Measurements from ENCODE around the gene PDCD2L. TPM values are rescaled to one million over a fixed set of nuclear protein-coding genes. Genes with fewer than 3 reads are reported as not detected.

PDCD2L gene
- polyA plus RNA-seq, 1 donor (not counting 4 experiments of a cell fraction or from before 2014, with no cell fraction given): 23.8 TPM

GRCh38 chr19:34382471-34382870 is 21.7 kb upstream of the PDCD2L start:
- no peaks in the 10 kb centered on the region for H3K9me3 ChIP-seq (ENCODE audit: control insufficient read depth, low read depth, low read length)
- peaks cover 67 to 81% of the 10 kb centered on the region in 2 experiments for H3K36me3 ChIP-seq (ENCODE audit: control insufficient read depth in 2 of 2, extremely low read depth in 1 of 2, insufficient read depth in 2 of 2, low read length in 2 of 2)

GRCh38 chr19:34383599-34383998 is 20.6 kb upstream of the PDCD2L start:
- H3K79me2 ChIP-seq (ENCODE audit: control insufficient read depth, insufficient read depth, low read length): no peaks in the 10 kb centered on the region
- H3K9me1 ChIP-seq (ENCODE audit: control insufficient read depth, extremely low read depth, insufficient read depth, low read length): no peaks in the 10 kb centered on the region
- H3K4me2 ChIP-seq (ENCODE audit: control insufficient read depth, extremely low read depth, insufficient read depth, low read depth, low read length): no peak overlapping the region
- no peaks in the 10 kb centered on the region for H3K27me3 ChIP-seq (ENCODE audit: control insufficient read depth, extremely low read depth, insufficient read depth, low read length)
- H2AFZ ChIP-seq (ENCODE audit: control insufficient read depth, low read length): no peak overlapping the region
- H3K9me3 ChIP-seq (ENCODE audit: control insufficient read depth, low read depth, low read length): no peaks in the 10 kb centered on the region
- H3K4me3 ChIP-seq (ENCODE audit: control insufficient read depth in 2 of 3, extremely low read depth in 1 of 3, insufficient read depth in 2 of 3, low read depth in 1 of 3, low read length in 3 of 3): no peak overlapping the region
- DNase-seq (ENCODE audit: low read depth, low spot score) (no peak), FAIRE-seq (no peak)
- H3K9ac ChIP-seq (ENCODE audit: control insufficient read depth, extremely low read depth, insufficient read depth, low read length): no peak overlapping the region
- no peak for TF ChIP-seq CTCF (optimal IDR thresholded peaks at IDR 0.05 in 1 of 3, IDR thresholded peaks at IDR 0.05 in 1 of 3, conservative IDR thresholded peaks at IDR 0.05 in 1 of 3; ENCODE audit: extremely low read depth in 1 of 3, insufficient read depth in 2 of 3, low read length in 3 of 3)
- no peak for TF ChIP-seq EZH2 (IDR thresholded peaks at IDR 0.05; ENCODE audit: low read length)
- no peaks in the 10 kb centered on the region for H3K4me1 ChIP-seq (ENCODE audit: control insufficient read depth, extremely low read depth, insufficient read depth, low read length)
- H3K27ac ChIP-seq (ENCODE audit: control insufficient read depth, insufficient read depth, low read length): no peak overlapping the region
- H3K36me3 ChIP-seq (ENCODE audit: control insufficient read depth in 2 of 2, extremely low read depth in 1 of 2, insufficient read depth in 2 of 2, low read length in 2 of 2): peaks cover 69 to 83% of the 10 kb centered on the region in 2 experiments
- H4K20me1 ChIP-seq (ENCODE audit: control insufficient read depth, extremely low read depth, insufficient read depth, low read length): peaks cover 4% of the 10 kb centered on the region
- dilution Hi-C loops (cut with MboI; ENCODE audit: extremely low pct_ligation_motif_present, low sequenced_read_pairs): no loop called here

More at GRCh38 chr19:34382471-34382870, 21.7 kb upstream of the PDCD2L start:
- no peak overlapping the region for H3K27ac ChIP-seq (ENCODE audit: control insufficient read depth, insufficient read depth, low read length)
- H3K4me3 ChIP-seq (ENCODE audit: control insufficient read depth in 2 of 3, extremely low read depth in 1 of 3, insufficient read depth in 2 of 3, low read depth in 1 of 3, low read length in 3 of 3): no peak overlapping the region
- H2AFZ ChIP-seq (ENCODE audit: control insufficient read depth, low read length): no peak overlapping the region
- TF ChIP-seq EZH2 (IDR thresholded peaks at IDR 0.05; ENCODE audit: low read length): no peak
- TF ChIP-seq CTCF (optimal IDR thresholded peaks at IDR 0.05 in 1 of 3, IDR thresholded peaks at IDR 0.05 in 1 of 3, conservative IDR thresholded peaks at IDR 0.05 in 1 of 3; ENCODE audit: extremely low read depth in 1 of 3, insufficient read depth in 2 of 3, low read length in 3 of 3): no peak
- H4K20me1 ChIP-seq (ENCODE audit: control insufficient read depth, extremely low read depth, insufficient read depth, low read length): peaks cover 4% of the 10 kb centered on the region
- FAIRE-seq: no peak
- dilution Hi-C loops (cut with MboI; ENCODE audit: extremely low pct_ligation_motif_present, low sequenced_read_pairs): no loop called here
- H3K4me2 ChIP-seq (ENCODE audit: control insufficient read depth, extremely low read depth, insufficient read depth, low read depth, low read length): no peak overlapping the region
- no peaks in the 10 kb centered on the region for H3K4me1 ChIP-seq (ENCODE audit: control insufficient read depth, extremely low read depth, insufficient read depth, low read length)
- H3K27me3 ChIP-seq (ENCODE audit: control insufficient read depth, extremely low read depth, insufficient read depth, low read length): no peaks in the 10 kb centered on the region
- no peak overlapping the region for H3K9ac ChIP-seq (ENCODE audit: control insufficient read depth, extremely low read depth, insufficient read depth, low read length)
- H3K79me2 ChIP-seq (ENCODE audit: control insufficient read depth, insufficient read depth, low read length): no peaks in the 10 kb centered on the region
- no peak for DNase-seq (ENCODE audit: low read depth, low spot score)
- no peaks in the 10 kb centered on the region for H3K9me1 ChIP-seq (ENCODE audit: control insufficient read depth, extremely low read depth, insufficient read depth, low read length)
